ENCODE measurements around the gene EGLN2.
"Not testable (repeated sequence)": the region's sequence is repeated elsewhere in the genome, so short reads cannot be mapped to it uniquely, and the experiment has no call there.

Gene EGLN2

DNA sequence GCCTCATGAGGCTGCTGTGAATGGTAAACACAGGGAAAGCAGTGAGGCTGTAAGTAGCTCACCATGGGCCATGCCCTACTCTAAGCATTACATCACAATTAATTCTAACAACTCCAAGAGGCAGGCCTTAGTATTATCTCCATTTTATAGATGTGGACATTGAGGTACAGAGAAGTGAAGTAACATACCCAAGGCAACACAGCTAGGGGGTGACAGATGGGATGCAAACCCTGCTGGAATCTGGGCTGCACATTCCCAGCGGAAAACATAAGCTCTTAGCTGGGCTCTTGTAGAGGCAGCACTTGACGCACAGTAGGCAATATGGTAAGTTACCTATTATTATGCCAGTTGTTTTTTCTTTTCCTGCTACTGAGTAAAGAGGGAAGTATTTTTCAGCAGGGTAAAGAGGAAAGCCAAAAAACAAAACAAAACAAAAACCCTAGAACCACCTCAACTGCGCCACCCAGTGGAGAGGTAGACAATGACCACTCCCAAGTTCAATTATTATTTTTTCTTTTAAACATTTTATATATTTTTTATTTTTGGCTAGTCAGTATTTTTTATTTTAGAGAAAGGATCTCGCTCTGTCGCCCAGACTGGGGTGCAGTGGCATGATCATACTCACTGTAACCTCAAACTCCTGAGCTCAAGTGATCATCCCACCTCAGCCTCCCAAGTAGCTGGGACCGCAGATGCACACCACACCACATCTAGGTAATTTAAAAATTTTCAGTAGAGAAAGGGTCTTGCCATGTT lies 20.7 kb downstream of the EGLN2 start:
- peak; percentile 56 for DNase-seq

- DNase-seq: no peak
Observed at GRCh38 chr19:40822161-40822560, 23.2 kb downstream of the EGLN2 start.

GRCh38 chr19:40822704-40823553 lies 23.9 kb downstream of the EGLN2 start:
- not testable (repeated sequence) for DNase-seq

DNA sequence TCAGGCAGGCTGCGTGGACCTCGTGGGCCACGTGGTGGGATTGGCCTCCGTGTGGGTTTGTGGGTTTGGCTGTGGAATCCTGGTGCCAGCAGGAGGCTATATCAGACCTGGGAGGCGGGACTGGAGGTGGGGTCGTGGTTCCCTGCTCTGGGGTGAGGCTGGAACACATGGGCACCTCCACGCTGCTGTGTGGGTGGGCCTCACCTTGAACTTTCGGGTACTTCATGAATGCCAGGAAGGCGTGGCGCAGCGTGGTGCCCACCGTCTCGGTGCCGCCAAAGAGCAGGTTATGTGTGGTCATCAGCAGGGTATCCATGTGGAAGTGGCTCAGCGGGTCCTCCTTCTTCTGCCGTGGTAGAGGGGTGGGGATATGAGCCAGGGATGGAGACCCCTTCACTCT lies 25.9 kb downstream of the EGLN2 start:
- DNase-seq: not testable (repeated sequence)

DNA sequence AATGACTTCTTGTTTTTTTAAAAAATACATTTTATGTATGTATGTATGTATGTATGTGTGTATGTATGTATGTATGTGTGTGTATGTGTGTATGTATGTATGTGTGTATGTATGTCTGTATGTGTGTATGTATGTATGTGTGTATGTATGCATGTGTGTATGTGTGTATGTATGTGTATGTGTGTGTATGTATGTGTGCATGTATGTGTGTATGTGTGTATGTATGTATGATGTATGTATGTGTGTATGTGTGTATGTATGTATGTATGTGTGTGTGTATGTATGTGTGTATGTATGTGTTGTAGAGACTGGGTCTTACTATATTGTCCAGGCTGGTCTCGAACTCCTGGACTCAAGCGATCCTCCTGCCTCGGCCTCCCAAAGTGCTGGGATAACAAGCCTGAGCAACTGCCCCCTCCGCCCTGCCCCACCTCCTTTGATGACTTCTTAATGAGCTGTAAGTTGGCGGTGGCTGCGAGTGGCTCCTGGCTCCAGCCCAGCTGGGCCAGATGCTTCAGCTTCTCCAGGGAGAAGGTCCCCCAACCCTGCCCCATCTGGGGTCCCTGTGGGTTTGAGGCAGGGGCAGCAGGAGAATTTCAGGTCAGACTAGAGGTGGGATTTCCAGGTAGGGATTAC lies 26.6 kb downstream of the EGLN2 start:
- not testable (repeated sequence) for DNase-seq

- not testable (repeated sequence) for DNase-seq
Observed at GRCh38 chr19:40826312-40826698, 27.3 kb downstream of the EGLN2 start.

- not testable (repeated sequence) for DNase-seq
Observed at GRCh38 chr19:40826699-40827385, 27.9 kb downstream of the EGLN2 start.

- DNase-seq: no peak
Observed at GRCh38 chr19:40827386-40828247, 28.6 kb downstream of the EGLN2 start.

DNA sequence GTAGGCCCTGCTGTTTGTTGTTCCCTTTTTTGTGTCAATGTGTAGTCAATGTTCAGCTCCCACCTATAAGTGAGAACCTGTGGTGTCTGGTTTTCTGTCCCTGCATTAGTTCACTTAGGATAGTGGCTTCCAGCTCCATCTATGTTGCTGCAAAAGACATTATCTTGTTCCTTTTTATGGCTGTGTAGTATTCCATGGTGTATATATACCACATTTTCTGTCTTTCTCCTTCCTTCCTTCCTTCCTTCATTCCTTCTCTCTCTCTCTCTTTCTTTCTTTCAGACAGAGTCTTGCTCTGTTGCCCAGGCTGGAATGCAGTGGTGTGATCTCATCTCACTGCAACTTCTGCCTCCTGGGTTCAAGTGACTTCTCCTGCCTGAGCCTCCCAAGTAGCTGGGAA lies 30.2 kb downstream of the EGLN2 start:
- DNase-seq: no peak

- DNase-seq: not testable (repeated sequence)
Observed at GRCh38 chr19:40830741-40831140, 31.8 kb downstream of the EGLN2 start.

GRCh38 chr19:40831502-40832430 lies 32.8 kb downstream of the EGLN2 start:
- DNase-seq: no peak

- DNase-seq: not testable (repeated sequence)
Observed at GRCh38 chr19:40832431-40832790, 33.4 kb downstream of the EGLN2 start.

GRCh38 chr19:40833728-40834533 lies 34.9 kb downstream of the EGLN2 start:
- DNase-seq: not testable (repeated sequence)

DNA sequence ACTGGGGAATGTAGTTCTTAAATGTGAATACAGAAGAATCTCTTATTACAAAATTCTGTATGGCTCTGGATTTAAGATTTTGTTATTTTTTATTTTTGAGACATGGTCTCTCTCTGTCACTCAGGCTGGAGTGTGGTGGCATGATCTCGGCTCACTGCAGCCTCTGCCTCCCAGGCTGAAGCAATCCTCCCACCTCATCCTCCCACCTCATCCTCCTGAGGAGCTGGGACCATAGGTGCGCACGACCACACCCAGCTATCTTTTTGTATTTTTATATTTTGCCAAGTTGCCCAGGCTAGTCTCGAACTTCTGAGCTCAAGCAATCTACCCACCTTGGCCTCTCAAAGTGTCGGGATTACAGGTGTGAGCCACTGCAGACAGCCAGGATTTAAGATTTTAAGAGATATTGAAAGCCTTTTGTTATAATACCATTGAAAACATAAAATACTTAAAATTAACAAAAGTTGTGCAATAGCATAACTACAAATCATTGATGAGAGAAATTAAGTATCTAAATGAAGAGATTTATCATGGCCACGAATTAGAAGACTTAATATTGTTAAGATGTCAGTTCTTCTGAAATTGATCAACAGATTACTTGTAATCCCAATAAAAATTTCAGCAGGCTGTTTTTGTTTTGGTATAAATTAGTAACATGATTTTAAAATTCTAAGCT lies 37.9 kb downstream of the EGLN2 start:
- no peak for DNase-seq

DNA sequence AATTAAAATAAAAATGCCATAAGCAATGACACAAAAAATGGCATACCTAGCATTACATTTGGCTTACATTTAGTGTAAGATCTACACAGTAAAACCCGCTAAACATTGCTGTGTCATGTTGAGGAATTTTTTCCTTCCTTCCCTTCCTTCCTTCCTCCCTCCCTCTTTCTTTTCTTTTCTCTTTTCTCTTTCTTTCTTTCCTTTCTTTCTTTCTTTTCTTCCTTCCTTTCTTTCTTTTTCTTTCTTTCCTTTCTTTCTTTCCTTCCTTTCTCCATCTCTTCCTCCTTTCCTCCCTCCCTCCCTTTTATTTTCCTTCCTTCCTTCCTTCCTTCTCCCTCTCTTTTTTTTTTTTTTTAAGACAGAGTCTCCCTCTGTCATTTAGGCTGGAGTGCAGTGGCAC lies 39.5 kb downstream of the EGLN2 start:
- not testable (repeated sequence) for DNase-seq

DNA sequence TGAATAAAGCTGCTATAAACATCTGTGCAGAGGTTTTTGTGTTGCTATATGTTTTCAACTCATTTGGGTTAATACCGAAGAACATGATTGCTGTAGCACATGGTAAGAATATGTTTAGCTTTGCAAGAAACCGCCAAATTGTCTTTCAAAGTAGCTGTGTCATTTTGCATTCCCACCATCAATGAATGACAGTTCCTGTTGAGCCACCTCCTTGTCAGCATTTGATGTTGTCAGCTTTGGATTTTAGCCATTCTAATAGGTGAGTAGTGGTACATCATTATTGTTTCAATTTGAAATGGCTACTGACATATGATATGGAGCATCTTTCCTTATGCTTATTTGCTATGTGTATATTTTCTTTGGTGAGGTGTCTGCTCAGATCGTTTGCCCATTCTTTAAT lies 43.0 kb downstream of the EGLN2 start:
- DNase-seq: not testable (repeated sequence)

DNA sequence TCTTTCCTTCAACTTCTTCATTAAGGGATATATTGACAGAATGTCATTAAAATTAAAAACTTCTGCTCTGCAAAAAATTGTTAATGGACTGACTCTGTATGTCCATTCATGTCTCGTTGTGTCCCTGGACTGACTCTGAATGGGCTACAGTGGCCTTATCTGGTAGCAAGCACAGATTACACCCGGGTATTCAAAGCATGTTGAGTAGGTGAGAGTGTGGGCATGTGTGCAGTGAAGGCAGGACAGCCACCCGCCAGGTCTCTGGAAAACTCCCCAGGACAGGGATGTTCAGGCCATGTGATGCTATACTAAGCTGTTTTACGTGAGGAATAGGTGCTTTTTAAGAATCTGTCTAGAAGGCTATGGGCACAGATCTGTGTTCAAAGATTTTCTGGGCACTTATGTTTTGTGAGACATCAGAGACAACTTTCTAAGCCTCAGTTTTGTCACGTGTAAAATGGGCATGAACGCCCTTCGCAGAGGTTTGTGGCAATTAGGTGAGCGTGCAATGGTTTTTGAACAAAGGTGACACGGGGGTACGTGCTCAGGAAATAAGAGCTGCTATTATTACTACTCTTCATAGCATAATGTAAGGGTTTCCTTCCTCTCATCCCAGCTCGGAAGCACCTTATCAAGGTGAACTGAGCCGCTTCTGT lies 44.1 kb downstream of the EGLN2 start:
- DNase-seq: not testable (repeated sequence)

- peak; percentile 69 for DNase-seq
Observed at GRCh38 chr19:40843653-40844052, 44.7 kb downstream of the EGLN2 start.

- not testable (repeated sequence) for DNase-seq
Observed at GRCh38 chr19:40846722-40847121, 47.7 kb downstream of the EGLN2 start.

Data from activated CD4-positive, alpha-beta T cell treated with anti-CD3 and anti-CD28 coated beads, Interleukin-10, Interleukin-2, amounts not matched to agents 100 ng/mL and 50 ng/mL, durations not matched to agents 16 hours and 8 hours (primary cell).